GM19351 (cell line): ENCODE measurements around the gene SPHK2.
"Not testable (repeated sequence)": the region's sequence is repeated elsewhere in the genome, so short reads cannot be mapped to it uniquely, and the experiment has no call there.

Experiments
- ATAC-seq: cut with Tn5 transposase; IDR thresholded peaks from one replicate; pipeline ENCODE4 v1.9.1; 2021; ENCODE audit warnings: mild to moderate bottlenecking, moderate library complexity; ENCODE audit not compliant: unreplicated experiment

Gene SPHK2

DNA sequence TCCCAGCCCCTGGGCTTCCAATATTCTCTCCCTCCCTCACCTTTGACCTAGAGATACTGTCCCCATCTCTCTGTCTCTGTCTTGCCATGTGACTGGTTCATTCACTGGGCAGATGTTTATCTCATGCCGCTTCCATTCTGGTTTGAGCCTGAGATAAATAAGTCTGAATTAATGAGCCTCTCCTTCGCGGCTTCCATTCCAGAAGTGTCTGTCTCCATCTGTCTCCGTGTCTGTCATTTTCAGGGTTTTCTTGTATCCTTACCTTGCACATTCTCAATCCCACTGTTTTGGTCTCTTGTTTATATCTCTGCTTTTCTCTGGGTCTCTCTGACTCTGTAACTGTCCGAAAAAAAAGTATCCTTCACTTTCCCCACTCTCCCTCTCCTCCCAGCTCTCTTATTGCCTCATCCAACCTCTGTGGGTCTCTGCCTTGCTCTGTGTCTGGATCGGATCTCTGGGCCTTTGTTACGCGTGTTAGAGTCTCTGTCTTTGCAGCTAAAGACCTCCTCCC is 4.3 kb downstream of the SPHK2 start:
- ATAC-seq, result no peak

DNA sequence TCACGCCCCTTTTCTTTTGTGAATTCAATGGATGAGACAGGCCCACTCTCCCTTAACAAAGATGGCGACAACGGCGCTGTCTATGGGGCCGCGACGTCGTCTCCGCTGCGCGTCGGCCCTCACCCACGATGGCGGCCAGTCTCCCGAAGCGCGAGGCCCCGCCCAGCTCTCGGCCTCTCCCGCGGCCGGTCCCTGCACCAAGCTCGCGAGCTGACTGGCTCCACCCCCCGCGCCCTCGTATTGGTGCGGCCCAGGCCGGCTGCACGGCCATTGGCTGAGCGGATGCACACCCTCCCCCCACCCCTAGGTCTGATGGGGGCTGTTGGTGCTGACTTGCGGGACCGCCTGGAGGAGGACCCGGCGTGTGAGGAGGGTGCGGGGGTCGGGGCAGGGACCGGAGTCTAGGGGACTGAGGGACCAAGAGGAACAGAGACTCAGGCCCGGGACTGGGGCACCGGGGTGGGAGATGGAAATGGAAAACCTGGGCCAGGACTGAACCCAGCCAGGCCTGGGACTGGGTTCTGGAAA is 4.8 kb downstream of the SPHK2 start:
- peak; percentile 71 for ATAC-seq

DNA sequence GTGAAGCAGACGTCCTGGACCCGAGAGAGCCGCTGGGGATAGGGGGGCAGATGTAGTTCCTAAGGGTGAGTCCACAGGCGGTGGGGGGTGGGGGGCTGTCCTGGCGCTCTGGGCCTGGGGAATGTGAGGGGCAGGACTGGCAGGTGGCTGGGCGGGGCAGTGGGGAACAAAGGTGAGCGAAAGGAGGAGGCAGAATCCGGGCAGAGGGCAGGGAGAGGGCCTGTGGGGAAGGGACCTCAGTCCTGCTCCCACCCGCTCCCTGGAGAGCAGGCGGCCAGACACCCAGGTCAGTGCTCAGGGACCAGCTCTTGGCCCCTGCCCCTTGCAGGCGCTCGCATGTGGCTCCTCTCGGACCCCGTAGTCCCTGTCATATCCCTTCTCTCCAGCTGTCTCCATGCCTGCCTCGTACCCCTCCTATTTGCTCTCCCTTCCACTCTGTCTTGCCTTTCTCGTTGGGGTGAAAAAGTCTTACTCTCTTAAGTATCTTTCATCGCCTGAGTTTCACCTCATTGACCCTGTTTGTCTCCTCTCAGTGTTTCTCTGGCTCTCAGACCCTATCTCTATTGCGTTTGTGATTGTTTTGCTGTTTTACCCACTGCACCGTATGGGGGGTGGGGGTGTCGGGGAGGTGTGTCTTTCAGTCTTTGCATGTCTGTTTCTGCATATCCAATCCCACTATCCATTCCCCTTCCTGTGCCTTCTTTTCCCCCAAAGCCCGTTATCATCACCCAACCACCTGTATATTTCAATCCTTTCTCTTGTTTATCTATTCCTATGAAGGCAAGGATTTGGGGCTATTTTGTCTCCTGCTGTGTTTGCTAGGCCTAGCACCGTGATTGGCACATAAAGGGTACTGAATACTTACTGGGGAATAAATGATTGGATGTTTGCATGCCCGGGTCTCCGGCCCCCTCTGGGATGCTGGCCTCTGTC is 5.8 kb downstream of the SPHK2 start:
- no peak for ATAC-seq

DNA sequence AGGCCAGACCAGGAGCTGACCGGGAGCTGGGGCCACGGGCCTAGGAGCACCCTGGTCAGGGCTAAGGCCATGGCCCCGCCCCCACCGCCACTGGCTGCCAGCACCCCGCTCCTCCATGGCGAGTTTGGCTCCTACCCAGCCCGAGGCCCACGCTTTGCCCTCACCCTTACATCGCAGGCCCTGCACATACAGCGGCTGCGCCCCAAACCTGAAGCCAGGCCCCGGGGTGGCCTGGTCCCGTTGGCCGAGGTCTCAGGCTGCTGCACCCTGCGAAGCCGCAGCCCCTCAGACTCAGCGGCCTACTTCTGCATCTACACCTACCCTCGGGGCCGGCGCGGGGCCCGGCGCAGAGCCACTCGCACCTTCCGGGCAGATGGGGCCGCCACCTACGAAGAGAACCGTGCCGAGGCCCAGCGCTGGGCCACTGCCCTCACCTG is 6.6 kb downstream of the SPHK2 start:
- no peak for ATAC-seq

DNA sequence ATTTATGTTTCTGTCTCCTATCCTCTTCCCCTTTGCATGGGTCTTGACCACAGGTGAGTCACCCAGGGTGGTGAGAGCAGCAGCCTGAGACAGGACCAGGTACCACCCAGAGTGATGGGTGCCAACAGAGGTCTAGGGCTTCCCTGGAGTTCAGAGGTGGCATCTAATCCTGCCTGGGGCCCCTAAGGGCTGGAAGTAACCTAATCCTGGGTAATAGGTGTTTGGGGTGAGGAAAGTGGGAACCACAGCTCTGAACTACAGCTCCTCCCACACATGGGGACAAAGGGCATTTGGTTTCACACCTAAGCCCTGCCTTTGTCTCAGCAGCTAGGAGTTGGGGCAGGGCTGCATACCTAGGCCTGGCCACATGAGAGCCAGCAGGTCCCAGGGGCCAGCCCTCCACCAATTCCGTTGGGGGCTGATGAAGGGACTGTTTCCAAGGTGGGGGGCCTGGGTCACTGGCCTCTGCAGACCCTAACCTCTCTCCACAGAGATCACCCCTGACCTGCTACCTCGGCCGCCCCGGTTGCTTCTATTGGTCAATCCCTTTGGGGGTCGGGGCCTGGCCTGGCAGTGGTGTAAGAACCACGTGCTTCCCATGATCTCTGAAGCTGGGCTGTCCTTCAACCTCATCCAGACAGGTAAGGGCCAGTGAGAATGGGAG is 8.0 kb downstream of the SPHK2 start:
- no peak for ATAC-seq

DNA sequence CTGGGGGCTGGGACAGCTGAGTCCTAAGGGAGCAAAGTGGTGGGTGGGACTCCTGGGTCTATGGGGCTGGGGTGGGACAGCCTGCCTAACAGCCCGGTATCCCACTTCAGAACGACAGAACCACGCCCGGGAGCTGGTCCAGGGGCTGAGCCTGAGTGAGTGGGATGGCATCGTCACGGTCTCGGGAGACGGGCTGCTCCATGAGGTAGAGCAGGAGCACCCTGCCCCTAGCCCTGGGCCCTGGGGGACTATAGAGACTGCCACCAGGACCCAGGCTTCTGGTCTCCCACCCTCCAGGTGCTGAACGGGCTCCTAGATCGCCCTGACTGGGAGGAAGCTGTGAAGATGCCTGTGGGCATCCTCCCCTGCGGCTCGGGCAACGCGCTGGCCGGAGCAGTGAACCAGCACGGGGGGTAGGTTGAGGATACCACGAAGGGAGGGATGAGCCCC is 8.6 kb downstream of the SPHK2 start:
- no peak for ATAC-seq

DNA sequence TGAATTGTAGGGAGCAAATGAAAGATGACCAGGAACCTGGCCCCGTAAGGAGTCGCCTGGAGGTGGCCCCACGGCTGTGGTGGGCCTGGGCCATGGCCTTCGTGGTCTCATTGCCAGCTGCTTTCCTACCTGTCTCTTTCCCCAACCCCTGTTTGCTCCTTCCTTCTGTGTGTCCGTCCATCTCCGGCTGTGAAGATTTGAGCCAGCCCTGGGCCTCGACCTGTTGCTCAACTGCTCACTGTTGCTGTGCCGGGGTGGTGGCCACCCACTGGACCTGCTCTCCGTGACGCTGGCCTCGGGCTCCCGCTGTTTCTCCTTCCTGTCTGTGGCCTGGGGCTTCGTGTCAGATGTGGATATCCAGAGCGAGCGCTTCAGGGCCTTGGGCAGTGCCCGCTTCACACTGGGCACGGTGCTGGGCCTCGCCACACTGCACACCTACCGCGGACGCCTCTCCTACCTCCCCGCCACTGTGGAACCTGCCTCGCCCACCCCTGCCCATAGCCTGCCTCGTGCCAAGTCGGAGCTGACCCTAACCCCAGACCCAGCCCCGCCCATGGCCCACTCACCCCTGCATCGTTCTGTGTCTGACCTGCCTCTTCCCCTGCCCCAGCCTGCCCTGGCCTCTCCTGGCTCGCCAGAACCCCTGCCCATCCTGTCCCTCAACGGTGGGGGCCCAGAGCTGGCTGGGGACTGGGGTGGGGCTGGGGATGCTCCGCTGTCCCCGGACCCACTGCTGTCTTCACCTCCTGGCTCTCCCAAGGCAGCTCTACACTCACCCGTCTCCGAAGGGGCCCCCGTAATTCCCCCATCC is 9.4 kb downstream of the SPHK2 start:
- no peak for ATAC-seq

DNA sequence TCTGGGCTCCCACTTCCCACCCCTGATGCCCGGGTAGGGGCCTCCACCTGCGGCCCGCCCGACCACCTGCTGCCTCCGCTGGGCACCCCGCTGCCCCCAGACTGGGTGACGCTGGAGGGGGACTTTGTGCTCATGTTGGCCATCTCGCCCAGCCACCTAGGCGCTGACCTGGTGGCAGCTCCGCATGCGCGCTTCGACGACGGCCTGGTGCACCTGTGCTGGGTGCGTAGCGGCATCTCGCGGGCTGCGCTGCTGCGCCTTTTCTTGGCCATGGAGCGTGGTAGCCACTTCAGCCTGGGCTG is 9.9 kb downstream of the SPHK2 start:
- no peak for ATAC-seq

DNA sequence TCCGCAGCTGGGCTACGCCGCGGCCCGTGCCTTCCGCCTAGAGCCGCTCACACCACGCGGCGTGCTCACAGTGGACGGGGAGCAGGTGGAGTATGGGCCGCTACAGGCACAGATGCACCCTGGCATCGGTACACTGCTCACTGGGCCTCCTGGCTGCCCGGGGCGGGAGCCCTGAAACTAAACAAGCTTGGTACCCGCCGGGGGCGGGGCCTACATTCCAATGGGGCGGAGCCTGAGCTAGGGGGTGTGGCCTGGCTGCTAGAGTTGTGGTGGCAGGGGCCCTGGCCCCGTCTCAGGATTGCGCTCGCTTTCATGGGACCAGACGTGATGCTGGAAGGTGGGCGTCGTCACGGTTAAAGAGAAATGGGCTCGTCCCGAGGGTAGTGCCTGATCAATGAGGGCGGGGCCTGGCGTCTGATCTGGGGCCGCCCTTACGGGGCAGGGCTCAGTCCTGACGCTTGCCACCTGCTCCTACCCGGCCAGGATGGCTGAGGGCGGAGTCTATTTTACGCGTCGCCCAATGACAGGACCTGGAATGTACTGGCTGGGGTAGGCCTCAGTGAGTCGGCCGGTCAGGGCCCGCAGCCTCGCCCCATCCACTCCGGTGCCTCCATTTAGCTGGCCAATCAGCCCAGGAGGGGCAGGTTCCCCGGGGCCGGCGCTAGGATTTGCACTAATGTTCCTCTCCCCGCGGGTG is 10.4 kb downstream of the SPHK2 start:
- ATAC-seq, result no peak

DNA sequence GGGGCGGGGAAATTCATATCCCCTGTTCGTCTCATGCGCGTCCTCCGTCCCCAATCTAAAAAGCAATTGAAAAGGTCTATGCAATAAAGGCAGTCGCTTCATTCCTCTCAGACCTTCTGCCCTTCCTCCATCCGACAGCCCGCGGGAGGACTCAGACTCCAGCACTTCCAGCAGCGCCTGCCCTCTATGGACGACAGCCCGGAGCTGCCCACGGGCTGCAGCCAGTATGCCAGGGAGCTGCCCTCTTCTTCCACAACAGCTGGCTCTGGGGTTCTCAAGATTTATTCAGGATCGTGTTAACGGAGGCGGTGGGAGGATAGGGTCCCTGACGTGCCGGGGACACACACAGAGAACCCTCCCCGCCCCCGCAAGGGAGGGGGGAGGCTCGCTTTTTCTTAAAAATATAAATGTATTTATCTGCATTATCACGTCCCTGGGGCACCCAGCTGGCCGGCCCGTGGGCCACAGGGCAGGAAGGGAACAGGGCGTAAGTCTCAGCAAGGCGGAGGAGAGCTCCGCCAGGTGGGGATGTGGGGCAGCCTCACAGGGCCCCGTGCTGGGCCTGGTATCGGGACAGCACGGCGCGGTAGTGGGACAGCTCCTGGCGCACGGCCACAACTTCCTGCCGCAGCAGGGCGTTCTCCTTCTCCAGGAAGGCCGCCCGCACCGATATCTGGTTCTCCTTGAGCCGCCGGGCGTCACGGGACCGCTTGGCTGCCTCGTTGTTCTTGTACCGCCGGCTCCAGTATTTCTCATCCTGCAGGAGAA is 11.2 kb downstream of the SPHK2 start:
- ATAC-seq, result no peak

DNA sequence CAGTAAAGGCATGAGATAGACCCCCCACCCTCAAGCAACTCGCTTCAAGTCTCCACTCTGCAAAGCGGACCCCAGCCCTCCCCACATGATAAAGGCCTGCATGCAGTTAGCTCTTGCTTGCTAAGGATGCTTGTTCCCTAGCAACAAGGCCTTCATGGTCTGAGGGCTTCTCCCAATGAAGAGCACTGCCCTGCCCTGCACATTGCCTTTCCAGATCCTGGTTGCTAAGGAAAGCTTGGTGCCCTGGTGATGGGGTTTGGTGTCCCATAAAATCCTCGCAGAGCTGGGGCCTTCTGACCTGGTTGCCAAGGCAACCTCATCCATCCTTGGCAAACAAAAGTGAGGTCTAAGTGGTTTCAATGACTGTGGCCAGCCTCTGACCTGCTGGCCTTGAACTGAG is 11.9 kb downstream of the SPHK2 start:
- ATAC-seq, result no peak

DNA sequence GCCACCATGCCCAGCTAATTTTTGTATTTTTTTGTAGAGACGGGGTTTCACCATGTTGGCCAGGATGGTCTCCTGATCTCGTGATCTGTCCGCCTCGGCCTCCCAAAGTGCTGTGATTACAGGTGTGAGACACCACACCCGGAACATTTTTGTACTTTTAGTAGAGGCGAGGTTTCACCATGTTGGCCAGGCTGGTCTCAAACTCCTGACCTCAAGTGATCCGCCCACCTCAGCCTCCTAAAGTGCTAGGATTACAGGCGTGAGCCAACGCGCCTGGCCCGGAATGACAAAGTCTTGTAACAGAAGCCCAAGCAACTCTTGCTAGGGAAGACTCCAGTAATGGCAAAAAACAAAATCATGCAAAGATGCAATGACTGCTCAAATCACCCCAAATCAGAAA is 13.0 kb downstream of the SPHK2 start:
- not testable (repeated sequence) for ATAC-seq

DNA sequence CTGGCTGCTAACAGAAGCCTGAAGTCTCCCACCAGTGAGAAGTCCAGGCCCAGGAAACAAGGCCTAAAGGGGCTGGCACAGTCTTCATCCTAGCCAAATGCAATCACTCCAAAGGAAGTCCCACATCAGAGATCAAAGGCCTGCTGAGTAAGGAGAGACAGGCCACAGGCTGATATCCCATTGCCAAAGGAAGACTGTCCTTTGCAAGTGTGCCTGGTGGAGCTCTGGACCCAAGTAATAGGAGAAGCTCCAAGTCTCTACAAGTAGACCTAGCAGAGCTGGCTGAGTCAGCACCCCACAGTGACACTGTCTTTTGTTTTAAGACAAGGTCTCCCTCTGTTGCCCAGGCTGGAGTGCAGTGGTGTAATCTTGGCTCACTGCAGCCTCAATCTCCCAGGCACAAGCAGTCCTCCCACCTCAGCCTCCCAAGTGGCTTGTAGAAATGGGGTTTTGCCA is 13.4 kb downstream of the SPHK2 start:
- ATAC-seq, result no peak

DNA sequence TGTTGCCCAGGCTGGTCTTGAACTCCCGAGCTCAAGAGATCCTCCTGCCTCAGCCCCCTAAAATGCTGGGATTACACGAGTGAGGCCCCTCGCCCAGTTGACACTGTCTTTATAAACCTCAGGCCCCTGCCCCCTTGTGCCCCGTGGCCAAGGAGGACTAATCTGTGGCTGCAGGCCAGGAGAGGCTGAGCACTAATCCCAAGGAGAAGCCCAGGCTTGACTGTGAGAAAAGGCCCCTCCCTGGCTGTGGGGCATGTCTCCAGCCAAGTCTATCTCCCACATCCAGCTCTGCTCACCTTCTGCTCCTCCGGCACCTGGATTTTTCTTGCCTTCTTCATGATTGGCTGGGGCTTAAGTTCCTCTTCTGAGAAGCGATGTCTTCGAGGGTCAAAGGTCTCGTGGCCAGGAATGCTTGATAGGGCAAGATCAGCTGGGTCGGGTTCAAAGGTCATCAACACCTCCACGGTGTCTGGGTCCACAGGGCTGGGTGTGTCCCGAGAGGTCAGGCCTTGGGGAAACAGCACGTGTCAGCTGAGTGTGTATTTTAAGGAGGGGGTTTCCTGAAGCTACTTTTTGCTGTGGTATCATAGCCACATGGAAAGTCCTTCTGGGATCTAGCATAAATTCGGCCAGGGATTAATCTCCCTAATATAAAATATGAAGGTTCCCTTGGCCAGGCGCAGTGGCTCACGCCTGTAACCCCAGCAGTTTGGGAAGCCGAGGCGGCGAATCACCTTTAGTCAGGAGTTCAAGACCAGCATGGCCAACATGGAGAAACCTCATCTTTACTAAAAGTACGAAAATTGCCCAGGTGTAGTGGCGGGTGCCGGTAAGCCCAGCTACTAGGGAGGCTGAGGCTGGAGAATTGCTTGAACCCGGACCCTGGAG is 14.1 kb downstream of the SPHK2 start:
- no peak for ATAC-seq

DNA sequence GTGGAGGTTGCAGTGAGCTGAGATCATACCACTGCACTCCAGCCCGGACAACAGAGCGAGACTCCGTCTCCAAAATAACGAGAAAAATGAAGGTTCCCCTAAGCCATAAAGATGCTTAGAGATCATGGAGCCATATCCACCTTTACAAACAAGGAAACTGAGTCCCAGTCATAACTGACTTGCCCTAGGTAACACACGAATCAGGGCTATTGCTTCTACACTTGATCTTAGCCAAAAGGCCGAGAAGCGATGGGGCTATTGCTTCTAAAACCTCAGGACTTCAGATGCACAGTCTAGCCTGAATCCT is 14.7 kb downstream of the SPHK2 start:
- ATAC-seq, result no peak

DNA sequence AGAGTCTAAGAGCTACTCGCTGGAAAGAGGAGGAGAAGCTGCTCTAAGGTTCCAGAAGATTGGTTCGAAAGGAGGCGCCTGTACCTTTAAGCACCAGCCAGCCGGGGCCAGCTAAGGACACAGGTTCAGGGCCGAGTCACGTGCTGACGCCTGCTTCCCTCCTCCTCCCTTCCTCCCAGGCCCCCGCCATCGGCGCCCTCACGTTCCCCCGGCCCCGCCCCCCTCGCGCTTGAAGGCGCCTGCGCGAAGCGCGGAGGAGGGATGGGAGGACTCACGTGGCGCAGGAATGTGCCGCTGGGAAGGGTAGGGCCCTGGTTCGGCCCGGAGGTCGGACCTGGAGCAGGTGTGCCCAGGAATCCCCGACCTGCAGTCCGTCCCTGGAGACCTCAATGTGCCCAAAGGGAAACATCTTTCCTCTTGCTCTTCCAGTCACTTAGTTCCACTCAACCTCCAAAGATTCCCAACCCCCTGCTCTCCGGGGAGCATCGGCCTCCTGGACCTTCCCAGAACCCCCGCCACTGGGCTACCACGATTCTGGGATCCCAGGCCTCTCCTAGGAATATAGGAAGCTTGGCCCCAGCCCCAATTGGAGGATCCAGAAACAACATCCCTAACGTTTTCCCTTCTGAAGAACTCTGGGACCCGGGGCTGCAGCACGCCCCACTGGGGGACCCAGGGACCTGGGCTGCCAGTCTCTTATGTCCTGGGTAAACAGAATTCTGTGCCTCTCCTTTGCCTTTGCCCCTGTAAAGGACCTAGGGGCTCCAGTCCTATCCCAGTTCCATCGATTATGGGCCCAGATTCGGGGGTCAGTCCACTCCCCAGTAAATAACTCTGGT is 15.3 kb downstream of the SPHK2 start:
- ATAC-seq, result peak; percentile 26

DNA sequence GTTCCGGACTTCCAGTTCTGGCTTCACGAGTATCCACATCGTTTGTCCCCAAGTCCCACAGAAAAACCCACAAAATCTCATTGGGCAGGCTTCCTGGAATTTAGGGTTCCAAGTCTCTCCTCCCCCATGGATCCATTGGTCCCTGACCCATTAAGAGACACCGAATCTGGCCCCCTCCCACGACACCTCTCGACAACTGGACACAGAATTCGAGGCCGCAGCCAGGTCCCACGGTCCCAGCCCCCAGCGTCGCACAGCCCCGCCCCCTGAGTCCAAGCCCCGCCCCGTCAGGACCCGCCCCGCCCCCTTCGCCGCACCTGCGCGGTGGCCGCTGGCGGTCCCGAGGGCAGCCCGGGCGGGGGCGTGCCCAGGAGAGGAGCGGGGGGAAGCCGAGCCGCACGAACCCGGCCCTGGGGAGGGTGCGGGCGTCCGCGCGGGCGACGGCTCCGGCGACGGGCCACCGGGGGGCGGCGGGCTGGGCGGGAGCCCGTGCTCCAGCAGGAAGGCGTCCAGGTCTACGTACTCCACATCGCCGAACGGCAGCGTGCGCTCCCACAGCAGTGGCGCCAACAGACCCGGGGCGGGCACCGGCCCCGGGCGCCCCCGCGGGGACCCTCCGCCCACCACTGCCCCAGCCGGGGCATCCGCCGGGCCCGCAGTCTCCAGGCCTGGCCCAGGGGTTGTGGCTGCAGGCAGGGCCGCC is 16.1 kb downstream of the SPHK2 start:
- no peak for ATAC-seq
